Measurements from ENCODE around the gene COL20A1. TPM values are rescaled to one million over a fixed set of nuclear protein-coding genes. Genes with fewer than 3 reads are reported as not detected.

COL20A1 gene
- total RNA-seq, 1 donor from 2014 or later: not detected

GRCh38 chr20:63361519-63362435 lies 68.8 kb downstream of the COL20A1 start:
- no peaks in the 10 kb centered on the region for H3K36me3 ChIP-seq

GRCh38 chr20:63362436-63363009 lies 69.5 kb downstream of the COL20A1 start:
- Histone ChIP-seq H3K27ac (no peak overlapping the region), H3K4me3 (no peak overlapping the region), H3K36me3 (no peaks in the 10 kb centered on the region), H3K27me3 (peaks cover 9% of the 10 kb centered on the region), H3K4me1 (peaks cover 8% of the 10 kb centered on the region), H3K9me3 (no peaks in the 10 kb centered on the region)
- DNase-seq (ENCODE audit: extremely low spot score in 2 of 2): no peak
- TF ChIP-seq POLR2AphosphoS5 (IDR thresholded peaks at IDR 0.05; ENCODE audit: insufficient read depth in 1 of 2, low read depth in 1 of 2) (no peak), CTCF (IDR thresholded peaks at IDR 0.05) (no peak), POLR2A (IDR thresholded peaks at IDR 0.05) (no peak)
- intact Hi-C loops (cut with DNase I): no loop called here

More at GRCh38 chr20:63361519-63362435, 68.8 kb downstream of the COL20A1 start:
- no peaks in the 10 kb centered on the region for H3K9me3 ChIP-seq
- DNase-seq (ENCODE audit: extremely low spot score in 2 of 2): no peak
- H3K4me1 ChIP-seq: peaks cover 8% of the 10 kb centered on the region
- TF ChIP-seq CTCF (IDR thresholded peaks at IDR 0.05) (no peak), POLR2AphosphoS5 (IDR thresholded peaks at IDR 0.05; ENCODE audit: insufficient read depth in 1 of 2, low read depth in 1 of 2) (no peak)
- no peak overlapping the region for H3K4me3 ChIP-seq
- peaks cover 9% of the 10 kb centered on the region for H3K27me3 ChIP-seq
- intact Hi-C loops (cut with DNase I): no loop called here
- no peak overlapping the region for H3K27ac ChIP-seq

GRCh38 chr20:63363013-63363957 lies 70.3 kb downstream of the COL20A1 start:
- no peaks in the 10 kb centered on the region for H3K36me3 ChIP-seq
- DNase-seq (ENCODE audit: extremely low spot score in 2 of 2): no peak
- H3K27ac ChIP-seq: no peak overlapping the region
- H3K4me3 ChIP-seq: no peak overlapping the region
- peaks cover 8% of the 10 kb centered on the region for H3K4me1 ChIP-seq
- peaks cover 9% of the 10 kb centered on the region for H3K27me3 ChIP-seq
- TF ChIP-seq CTCF (IDR thresholded peaks at IDR 0.05): no peak
- TF ChIP-seq POLR2A (IDR thresholded peaks at IDR 0.05): no peak
- no peak for TF ChIP-seq POLR2AphosphoS5 (IDR thresholded peaks at IDR 0.05; ENCODE audit: insufficient read depth in 1 of 2, low read depth in 1 of 2)
- no peaks in the 10 kb centered on the region for H3K9me3 ChIP-seq
- intact Hi-C loops (cut with DNase I): no loop called here

GRCh38 chr20:63363981-63364561 lies 71.1 kb downstream of the COL20A1 start:
- H3K27ac ChIP-seq: no peak overlapping the region
- no peaks in the 10 kb centered on the region for H3K36me3 ChIP-seq
- TF ChIP-seq CTCF (IDR thresholded peaks at IDR 0.05) (no peak), POLR2A (IDR thresholded peaks at IDR 0.05) (no peak), POLR2AphosphoS5 (IDR thresholded peaks at IDR 0.05; ENCODE audit: insufficient read depth in 1 of 2, low read depth in 1 of 2) (no peak)
- no peaks in the 10 kb centered on the region for H3K9me3 ChIP-seq
- no peak for DNase-seq (ENCODE audit: extremely low spot score in 2 of 2)
- H3K4me1 ChIP-seq: peaks cover 8% of the 10 kb centered on the region
- no peak overlapping the region for H3K4me3 ChIP-seq
- intact Hi-C loops (cut with DNase I): no loop called here
- peaks cover 9% of the 10 kb centered on the region for H3K27me3 ChIP-seq

Measured in vagina (tissue), 2 donors.